Astrocyte of the spinal cord (primary cell): ENCODE data around the gene ZBTB12.

Source experiments
- DNase-seq: peaks from one replicate; pipeline ENCODE4 v3.0.0; 2011; ENCODE audit warnings: low read depth, low spot score
- H3K4me3 ChIP-seq: 2 replicates; pipeline ENCODE4 v1.5.1; 2011; ENCODE audit warnings: low read depth, mild to moderate bottlenecking, low read length, moderate library complexity
- CTCF ChIP-seq: IDR thresholded peaks from 2 replicates; pipeline ENCODE4 v1.5.1; 2012; ENCODE audit warnings: low read depth, mild to moderate bottlenecking, low read length, inconsistent platforms
- in situ Hi-C: cut with HindIII; loops from 2 replicates; pipeline ENCODE4 v1.10.0; 2017; ENCODE audit warnings: low sequenced_read_pairs

Gene ZBTB12

GRCh38 chr6:31922942-31923341 is 21.1 kb upstream of the ZBTB12 start:
- H3K4me3 ChIP-seq: no peak overlapping the region
- no peak for TF ChIP-seq CTCF
- no peak for DNase-seq
- in situ Hi-C loops: no loop called here

GRCh38 chr6:31920811-31921210 is 18.9 kb upstream of the ZBTB12 start:
- no peak for DNase-seq
- no peak overlapping the region for H3K4me3 ChIP-seq
- no peak for TF ChIP-seq CTCF
- in situ Hi-C loops: no loop called here

- in situ Hi-C loops: no loop called here
- no peak for DNase-seq
- no peak for TF ChIP-seq CTCF
- no peak overlapping the region for H3K4me3 ChIP-seq
Measured at GRCh38 chr6:31919624-31920303, 17.9 kb upstream of the ZBTB12 start.

GRCh38 chr6:31918069-31918720 is 16.3 kb upstream of the ZBTB12 start:
- DNase-seq: no peak
- in situ Hi-C loops: no loop called here
- no peak overlapping the region for H3K4me3 ChIP-seq
- no peak for TF ChIP-seq CTCF

DNA sequence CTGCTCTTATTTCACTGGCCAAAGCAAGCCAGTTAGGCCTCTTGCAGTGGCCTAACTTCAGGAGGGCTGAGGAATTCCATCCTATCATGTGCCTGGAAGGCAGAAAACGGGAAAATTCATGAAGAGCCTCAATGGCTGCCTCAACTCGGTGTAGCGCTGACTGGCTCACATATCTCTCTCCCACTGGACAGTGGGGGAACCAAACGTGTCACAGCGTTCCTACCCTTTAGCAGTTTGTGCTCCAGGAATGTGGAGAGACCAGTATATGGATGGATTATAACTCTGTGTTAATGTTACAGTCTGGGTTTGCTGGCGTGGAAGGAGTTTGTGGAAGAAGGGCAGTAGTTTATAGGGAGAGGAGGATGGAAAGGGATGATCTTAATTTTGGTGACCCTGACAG is 13.9 kb upstream of the ZBTB12 start:
- in situ Hi-C loops: no loop called here
- no peak for DNase-seq
- TF ChIP-seq CTCF: no peak
- H3K4me3 ChIP-seq: no peak overlapping the region

DNA sequence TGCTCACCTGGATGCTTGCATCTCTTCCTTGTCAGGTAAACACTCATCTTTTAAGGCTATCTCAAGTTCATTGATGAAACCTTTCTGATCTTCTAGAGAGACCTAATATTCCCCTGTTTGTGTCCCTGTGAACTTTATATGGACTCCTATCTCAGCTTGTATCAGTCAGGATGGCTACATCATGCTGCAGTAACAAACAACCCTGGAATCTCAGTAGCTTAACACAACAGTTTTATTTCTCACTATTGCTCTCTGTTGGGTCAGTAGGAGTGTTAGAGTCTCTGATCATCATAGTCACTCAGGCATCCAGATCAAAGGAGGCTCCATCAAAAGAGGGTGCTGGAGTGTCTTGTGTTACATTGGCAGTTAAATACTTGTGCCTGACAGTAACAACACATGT is 13.5 kb upstream of the ZBTB12 start:
- in situ Hi-C loops: no loop called here
- TF ChIP-seq CTCF: no peak
- no peak for DNase-seq

More for the DNA sequence above, 13.5 kb upstream of the ZBTB12 start:
- no peak overlapping the region for H3K4me3 ChIP-seq
